HCT116 (cell line): ENCODE results near the gene LONRF3. TPM values are rescaled to one million over a fixed set of nuclear protein-coding genes. Genes with fewer than 3 reads are reported as not detected.

Experiments
- ATAC-seq: fragments of 200-7000 bp; cut with Tn5 transposase; 2 replicates; pipeline ENCODE4 v1.9.1; 2020; ENCODE audit warnings: mild to moderate bottlenecking, moderate library complexity
- BruUV-seq: library from RNA; stranded (reverse); fragments of 400-500 nt; replicated peaks from 2 replicates; lab custom pipeline; 2021; lab: Mats Ljungman, UMichigan
- CTCF ChIA-PET: fragments of 300-600 bp; sonication (Branson Sonifier 250); formaldehyde crosslinking; loops from one replicate; lab custom pipeline; 2021; ENCODE audit warnings: antibody characterized with exemption; lab: Charles Lee
- POLR2A ChIA-PET: fragments of 300-600, 350-600 bp; sonication (Branson Sonifier 250); formaldehyde crosslinking; loops from one replicate; lab custom pipeline; 2021; ENCODE audit warnings: antibody characterized with exemption; lab: Charles Lee
- RAD21 ChIA-PET, 2 experiments: fragments of 300-600 bp; sonication (Branson Sonifier 250); formaldehyde crosslinking; loops; one replicate each; lab custom pipeline; 2023; ENCODE audit warnings: low total read pairs in 2 of 2; ENCODE audit not compliant: uncharacterized antibody in 2 of 2, unreplicated experiment in 2 of 2, low non-redundant PET in 1 of 2; lab: Charles Lee
- DNase-seq: peaks from one replicate; pipeline ENCODE4 v3.0.0-alpha.2; 2010; ENCODE audit warnings: low read depth, low spot score
- H2AFZ ChIP-seq: fragments of 200-600 bp; shearing (Covaris generic), sonication (generic); 2 replicates; pipeline ENCODE4 v1.6.1; 2017; ENCODE audit warnings: low read depth, mixed run types, mixed read lengths, antibody characterized with exemption, low read length; ENCODE audit not compliant: poor library complexity, severe bottlenecking
- H3K27ac ChIP-seq: 2 replicates; pipeline ENCODE4 v1.5.1; 2012; ENCODE audit warnings: low read depth, low read length
- H3K27me3 ChIP-seq: fragments of 200-600 bp; sonication (generic); 2 replicates; pipeline ENCODE4 v1.6.1; 2016; ENCODE audit warnings: mixed run types, low read length, mixed read lengths; ENCODE audit not compliant: insufficient read depth
- H3K36me3 ChIP-seq, 2 experiments: fragments of 200-500 bp in 1 of 2; fragments of 200-600 bp in 1 of 2; sonication (Bioruptor generic) in 1 of 2; sonication (generic) in 1 of 2; 2 replicates each; pipeline versions ENCODE4 v1.5.1 to v1.6.1; 2014 to 2016; ENCODE audit warnings: low read length in 2 of 2, inconsistent platforms in 1 of 2, mixed read lengths in 1 of 2, mixed run types in 1 of 2; ENCODE audit not compliant: insufficient read depth in 2 of 2, control insufficient read depth in 1 of 2
- H3K4me1 ChIP-seq, 2 experiments: fragments of 200-600 bp in 1 of 2; sonication (generic) in 1 of 2; 2 replicates each; pipeline versions ENCODE4 v1.5.1 to v1.6.1; 2012 to 2017; ENCODE audit warnings: low read length in 2 of 2, inconsistent platforms in 1 of 2, mild to moderate bottlenecking in 1 of 2, mixed read lengths in 1 of 2, mixed run types in 1 of 2, moderate library complexity in 1 of 2; ENCODE audit not compliant: insufficient read depth in 2 of 2, control insufficient read depth in 1 of 2
- H3K4me2 ChIP-seq: fragments of 200-600 bp; sonication (generic); 2 replicates; pipeline ENCODE4 v1.6.1; 2017; ENCODE audit warnings: mixed run types, low read length, mixed read lengths
- H3K4me3 ChIP-seq, 2 experiments: fragments of 200-600 bp in 1 of 2; sonication (generic) in 1 of 2; replicated peaks in 1 of 2; 2 replicates each; pipeline ENCODE4 v1.5.1; 2011 to 2016; ENCODE audit warnings: low read length in 2 of 2, control low read depth in 1 of 2, low read depth in 1 of 2, mild to moderate bottlenecking in 1 of 2, mixed read lengths in 1 of 2, mixed run types in 1 of 2
- H3K79me2 ChIP-seq: fragments of 200-600 bp; sonication (generic); 2 replicates; pipeline ENCODE4 v1.6.1; 2017; ENCODE audit warnings: mild to moderate bottlenecking, mixed run types, low read length, moderate library complexity, mixed read lengths; ENCODE audit not compliant: insufficient read depth
- H3K9ac ChIP-seq: fragments of 200-600 bp; sonication (generic); 2 replicates; pipeline ENCODE4 v1.6.1; 2016; ENCODE audit warnings: low read length, mixed read lengths
- H3K9me2 ChIP-seq: fragments of 200-600 bp; sonication (generic), shearing (Covaris generic); 2 replicates; pipeline ENCODE4 v1.6.1; 2017; ENCODE audit warnings: mixed run types, mild to moderate bottlenecking, moderate library complexity; ENCODE audit not compliant: insufficient read depth
- H3K9me3 ChIP-seq, 2 experiments: fragments of 200-500 bp in 1 of 2; fragments of 200-600 bp in 1 of 2; sonication (Bioruptor generic) in 1 of 2; sonication (generic) in 1 of 2; 2 replicates each; pipeline ENCODE4 v1.6.1; 2014 to 2017; ENCODE audit warnings: low read length in 2 of 2, mixed read lengths in 2 of 2, inconsistent platforms in 1 of 2, low read depth in 1 of 2, mild to moderate bottlenecking in 1 of 2, mixed run types in 1 of 2, moderate library complexity in 1 of 2; ENCODE audit not compliant: control insufficient read depth in 1 of 2, insufficient read depth in 1 of 2
- H4K20me1 ChIP-seq: fragments of 200-600 bp; sonication (generic), shearing (Covaris generic); 2 replicates; pipeline ENCODE4 v1.6.1; 2017; ENCODE audit warnings: mixed run types, mild to moderate bottlenecking, moderate library complexity; ENCODE audit not compliant: insufficient read depth
- ATF3 ChIP-seq: IDR thresholded peaks from 2 replicates; pipeline ENCODE4 v1.6.1; 2012
- CBX3 ChIP-seq: IDR thresholded peaks from 2 replicates; pipeline ENCODE4 v1.6.1; 2012; ENCODE audit warnings: low read depth
- CEBPB ChIP-seq: IDR thresholded peaks from 2 replicates; pipeline ENCODE4 v1.6.1; 2012; ENCODE audit warnings: low read depth
- EGR1 ChIP-seq: IDR thresholded peaks from 2 replicates; pipeline ENCODE4 v1.6.1; 2012; ENCODE audit warnings: low read depth
- ELF1 ChIP-seq: IDR thresholded peaks from 2 replicates; pipeline ENCODE4 v1.6.1; 2012; ENCODE audit warnings: low read depth, borderline replicate concordance
- EZH2 ChIP-seq: fragments of 200-600 bp; sonication (generic); IDR thresholded peaks from 2 replicates; pipeline ENCODE4 v1.6.1; 2017; ENCODE audit warnings: antibody characterized with exemption, mixed run types
- EZH2phosphoT487 ChIP-seq: fragments of 200-600 bp; IDR thresholded peaks from 2 replicates; pipeline ENCODE4 v1.6.1; 2018; ENCODE audit warnings: antibody characterized with exemption, borderline replicate concordance
- POLR2A ChIP-seq: IDR thresholded peaks from 2 replicates; pipeline ENCODE4 v1.7.0; 2011; ENCODE audit warnings: borderline replicate concordance; ENCODE audit not compliant: insufficient read depth, insufficient read length; ENCODE audit errors: extremely low read depth
- POLR2AphosphoS5 ChIP-seq: IDR thresholded peaks from 2 replicates; pipeline ENCODE4 v1.6.1; 2011; ENCODE audit warnings: mild to moderate bottlenecking, low read depth, low read length, moderate library complexity
- RAD21 ChIP-seq: IDR thresholded peaks from 2 replicates; pipeline ENCODE4 v1.6.1; 2012; ENCODE audit warnings: low read depth, mild to moderate bottlenecking
- REST ChIP-seq: IDR thresholded peaks from 2 replicates; pipeline ENCODE4 v1.6.1; 2012; ENCODE audit warnings: low read depth
- SP1 ChIP-seq: IDR thresholded peaks from 2 replicates; pipeline ENCODE4 v1.6.1; 2012; ENCODE audit warnings: low read depth
- SRF ChIP-seq: IDR thresholded peaks from 2 replicates; pipeline ENCODE4 v1.6.1; 2012; ENCODE audit warnings: low read depth
- TCF7L2 ChIP-seq: IDR thresholded peaks from 2 replicates; pipeline ENCODE4 v1.7.0; 2011; ENCODE audit warnings: borderline replicate concordance, inconsistent platforms; ENCODE audit not compliant: insufficient read depth, insufficient read length; ENCODE audit errors: extremely low read depth
- YY1 ChIP-seq: IDR thresholded peaks from 2 replicates; pipeline ENCODE4 v1.6.1; 2011; ENCODE audit warnings: low read length, low read depth, moderate library complexity, mild to moderate bottlenecking; ENCODE audit not compliant: insufficient replicate concordance; ENCODE audit errors: extremely low read depth
- ZFX ChIP-seq: fragments of 450-650 bp; IDR thresholded peaks from 2 replicates; pipeline ENCODE4 v1.6.1; 2017
- ZNF274 ChIP-seq: fragments of 200-500 bp; sonication (Bioruptor generic); IDR thresholded peaks from 2 replicates; pipeline ENCODE4 v1.6.1; 2014; ENCODE audit warnings: mild to moderate bottlenecking, low read depth, low read length, inconsistent platforms
- intact Hi-C: fragments of 100-400 bp; cut with micrococcal nuclease; formaldehyde crosslinking; loops from 2 replicates; pipeline ENCODE4 v1.10.0; 2022
- total RNA-seq: library from RNA; stranded (reverse); gene quantifications from one replicate; pipeline ENCODE4 v1.2.1, GENCODE V29; 2021; ENCODE audit not compliant: unreplicated experiment
- TF ChIP-seq, protein P1 (sequence below): IDR thresholded peaks from 2 replicates; pipeline ENCODE4 v1.6.1; 2012
- TF ChIP-seq, protein P2 (sequence below): IDR thresholded peaks from 2 replicates; pipeline ENCODE4 v1.6.1; 2011; ENCODE audit warnings: mild to moderate bottlenecking, low read length, moderate library complexity; ENCODE audit not compliant: insufficient replicate concordance; ENCODE audit errors: extremely low read depth
- TF ChIP-seq, protein P3 (sequence below), 3 experiments: fragments of 200-600 bp in 1 of 3; sonication (generic) in 1 of 3; IDR thresholded peaks in 2 of 3; conservative IDR thresholded peaks in 1 of 3; 2 replicates each; pipeline ENCODE4 v1.5.1; 2012 to 2017; ENCODE audit warnings: low read depth in 2 of 3, low read length in 2 of 3, antibody characterized with exemption in 1 of 3, borderline replicate concordance in 1 of 3, control low read depth in 1 of 3, mild to moderate bottlenecking in 1 of 3, mixed read lengths in 1 of 3, mixed run types in 1 of 3, moderate library complexity in 1 of 3; ENCODE audit not compliant: insufficient read depth in 1 of 3

LONRF3 gene
- total RNA-seq, 1 experiment from 2014 or later: 3.1 TPM

DNA sequence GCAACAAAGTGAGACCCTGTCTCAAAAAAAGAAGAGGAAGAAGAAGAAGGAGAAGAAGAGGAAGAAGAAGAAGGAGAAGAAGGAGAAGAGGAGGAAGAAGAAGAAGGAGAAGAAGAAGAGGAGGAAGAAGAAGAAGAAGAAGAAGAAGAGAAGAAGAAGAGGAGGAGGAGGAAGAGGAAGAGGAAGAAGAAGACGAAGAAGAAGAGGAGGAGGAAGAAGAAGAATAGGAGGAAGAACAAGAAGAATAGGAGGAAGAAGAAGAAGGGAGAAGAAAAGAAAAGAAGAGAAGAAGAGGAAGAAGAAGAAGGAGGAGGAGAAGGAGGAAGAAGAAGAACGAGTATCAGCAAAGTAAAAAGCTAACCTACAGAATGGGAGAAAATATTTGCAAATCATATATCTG lies 33.3 kb upstream of the LONRF3 start:
- intact Hi-C loops: no loop called here
- RAD21 ChIA-PET: no interaction called here
- Histone ChIP-seq H3K9ac (no peak overlapping the region), H3K4me3 (no peak overlapping the region), H4K20me1 (no peaks in the 10 kb centered on the region), H3K36me3 (no peaks in the 10 kb centered on the region), H2AFZ (no peak overlapping the region), H3K27me3 (no peaks in the 10 kb centered on the region), H3K27ac (no peak overlapping the region), H3K9me2 (no peaks in the 10 kb centered on the region), H3K4me2 (no peak overlapping the region), H3K9me3 (no peaks in the 10 kb centered on the region), H3K4me1 (no peaks in the 10 kb centered on the region), H3K79me2 (no peaks in the 10 kb centered on the region)
- ATAC-seq (no peak), DNase-seq (no peak)
- POLR2A ChIA-PET: no interaction called here
- no TSS peak for BruUV-seq
- CTCF ChIA-PET: no interaction called here
- TF ChIP-seq SRF (no peak), ELF1 (no peak), TCF7L2 (no peak), ZFX (no peak), REST (no peak), CBX3 (no peak), POLR2AphosphoS5 (no peak), RAD21 (no peak), ZNF274 (no peak), ATF3 (no peak), POLR2A (no peak), EZH2phosphoT487 (no peak), EGR1 (no peak), YY1 (no peak), SP1 (no peak), CEBPB (no peak), EZH2 (no peak)
- TF ChIP-seq, protein P1, sequence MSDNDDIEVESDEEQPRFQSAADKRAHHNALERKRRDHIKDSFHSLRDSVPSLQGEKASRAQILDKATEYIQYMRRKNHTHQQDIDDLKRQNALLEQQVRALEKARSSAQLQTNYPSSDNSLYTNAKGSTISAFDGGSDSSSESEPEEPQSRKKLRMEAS: no peak
- TF ChIP-seq, protein P2, sequence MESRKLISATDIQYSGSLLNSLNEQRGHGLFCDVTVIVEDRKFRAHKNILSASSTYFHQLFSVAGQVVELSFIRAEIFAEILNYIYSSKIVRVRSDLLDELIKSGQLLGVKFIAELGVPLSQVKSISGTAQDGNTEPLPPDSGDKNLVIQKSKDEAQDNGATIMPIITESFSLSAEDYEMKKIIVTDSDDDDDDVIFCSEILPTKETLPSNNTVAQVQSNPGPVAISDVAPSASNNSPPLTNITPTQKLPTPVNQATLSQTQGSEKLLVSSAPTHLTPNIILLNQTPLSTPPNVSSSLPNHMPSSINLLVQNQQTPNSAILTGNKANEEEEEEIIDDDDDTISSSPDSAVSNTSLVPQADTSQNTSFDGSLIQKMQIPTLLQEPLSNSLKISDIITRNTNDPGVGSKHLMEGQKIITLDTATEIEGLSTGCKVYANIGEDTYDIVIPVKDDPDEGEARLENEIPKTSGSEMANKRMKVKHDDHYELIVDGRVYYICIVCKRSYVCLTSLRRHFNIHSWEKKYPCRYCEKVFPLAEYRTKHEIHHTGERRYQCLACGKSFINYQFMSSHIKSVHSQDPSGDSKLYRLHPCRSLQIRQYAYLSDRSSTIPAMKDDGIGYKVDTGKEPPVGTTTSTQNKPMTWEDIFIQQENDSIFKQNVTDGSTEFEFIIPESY: no peak
- TF ChIP-seq, protein P3, sequence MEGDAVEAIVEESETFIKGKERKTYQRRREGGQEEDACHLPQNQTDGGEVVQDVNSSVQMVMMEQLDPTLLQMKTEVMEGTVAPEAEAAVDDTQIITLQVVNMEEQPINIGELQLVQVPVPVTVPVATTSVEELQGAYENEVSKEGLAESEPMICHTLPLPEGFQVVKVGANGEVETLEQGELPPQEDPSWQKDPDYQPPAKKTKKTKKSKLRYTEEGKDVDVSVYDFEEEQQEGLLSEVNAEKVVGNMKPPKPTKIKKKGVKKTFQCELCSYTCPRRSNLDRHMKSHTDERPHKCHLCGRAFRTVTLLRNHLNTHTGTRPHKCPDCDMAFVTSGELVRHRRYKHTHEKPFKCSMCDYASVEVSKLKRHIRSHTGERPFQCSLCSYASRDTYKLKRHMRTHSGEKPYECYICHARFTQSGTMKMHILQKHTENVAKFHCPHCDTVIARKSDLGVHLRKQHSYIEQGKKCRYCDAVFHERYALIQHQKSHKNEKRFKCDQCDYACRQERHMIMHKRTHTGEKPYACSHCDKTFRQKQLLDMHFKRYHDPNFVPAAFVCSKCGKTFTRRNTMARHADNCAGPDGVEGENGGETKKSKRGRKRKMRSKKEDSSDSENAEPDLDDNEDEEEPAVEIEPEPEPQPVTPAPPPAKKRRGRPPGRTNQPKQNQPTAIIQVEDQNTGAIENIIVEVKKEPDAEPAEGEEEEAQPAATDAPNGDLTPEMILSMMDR (IDR thresholded peaks at IDR 0.05 in 2 of 3, conservative IDR thresholded peaks at IDR 0.05 in 1 of 3; ENCODE audit: borderline replicate concordance in 1 of 3, insufficient read depth in 1 of 3, low read depth in 2 of 3, low read length in 2 of 3): no peak
